Uterus (tissue), 2 donors: ENCODE results near the gene PBX1.

ENCODE experiments used
- CTCF ChIP-seq, 4 experiments: fragments of 200-600 bp in 2 of 4; fragments of 450-650 bp in 2 of 4; sonication (generic) in 2 of 4; IDR thresholded peaks; one replicate each; pipeline ENCODE4 v1.5.1; 2016 to 2019; ENCODE audit warnings: antibody characterized with exemption in 4 of 4, mild to moderate bottlenecking in 2 of 4, moderate library complexity in 1 of 4
- POLR2A ChIP-seq, 2 donors: fragments of 450-650 bp; IDR thresholded peaks; one replicate each; pipeline ENCODE4 v1.6.1; 2016; ENCODE audit warnings: antibody characterized with exemption in 2 of 2, mild to moderate bottlenecking in 1 of 2, moderate library complexity in 1 of 2

GRCh38 chr1:164601399-164602100, 42.6 kb downstream of the PBX1 start:
- TF ChIP-seq CTCF (IDR thresholded peaks at IDR 0.05) = no peak
- no peak for TF ChIP-seq POLR2A (IDR thresholded peaks at IDR 0.05)
